H7 (cell line): ENCODE results near the gene SMURF2. TPM values are rescaled to one million over a fixed set of nuclear protein-coding genes. Genes with fewer than 3 reads are reported as not detected.
"Not testable (repeated sequence)": the region's sequence is repeated elsewhere in the genome, so short reads cannot be mapped to it uniquely, and the experiment has no call there.

ENCODE experiments used
- DNase-seq: peaks from one replicate; pipeline ENCODE4 v3.0.0; 2012
- H3K27me3 ChIP-seq: 2 replicates; pipeline ENCODE4 v1.6.0; 2011; ENCODE audit warnings: mild to moderate bottlenecking, low read length; ENCODE audit not compliant: control insufficient read depth, insufficient read depth
- H3K36me3 ChIP-seq: replicated peaks from 2 replicates; pipeline ENCODE4 v1.5.1; 2011; ENCODE audit warnings: low read length; ENCODE audit not compliant: control insufficient read depth, insufficient read depth
- H3K4me3 ChIP-seq: 2 replicates; pipeline ENCODE4 v1.5.1; 2011; ENCODE audit warnings: low read depth, mild to moderate bottlenecking, control low read depth, low read length, moderate library complexity; ENCODE audit not compliant: insufficient read depth
- total RNA-seq: library from RNA; depleted of rRNA; stranded (reverse); fragments of >200 nt; shearing (Covaris generic); gene quantifications from 2 replicates; pipeline ENCODE4 v1.2.3, GENCODE V29; 2014

SMURF2 gene
- total RNA-seq, 1 experiment from 2014 or later = 33.9 TPM

GRCh38 chr17:64682261-64683181 lies 20.4 kb upstream of the SMURF2 start:
- no peak for DNase-seq
- Histone ChIP-seq H3K4me3 (no peak overlapping the region), H3K27me3 (no peaks in the 10 kb centered on the region), H3K36me3 (no peaks in the 10 kb centered on the region)

- Histone ChIP-seq H3K4me3 (no peak overlapping the region), H3K36me3 (no peaks in the 10 kb centered on the region), H3K27me3 (no peaks in the 10 kb centered on the region)
- DNase-seq = no peak
Observed at GRCh38 chr17:64679710-64680216, 17.7 kb upstream of the SMURF2 start.

GRCh38 chr17:64676763-64677162 lies 14.7 kb upstream of the SMURF2 start:
- no peak for DNase-seq
- Histone ChIP-seq H3K27me3 (no peaks in the 10 kb centered on the region), H3K36me3 (no peaks in the 10 kb centered on the region), H3K4me3 (no peak overlapping the region)

- not testable (repeated sequence) for H3K27me3 ChIP-seq, DNase-seq, H3K36me3 ChIP-seq, H3K4me3 ChIP-seq
Observed at GRCh38 chr17:64670843-64671590, 8.9 kb upstream of the SMURF2 start.

- H3K27me3 ChIP-seq, DNase-seq, H3K4me3 ChIP-seq, H3K36me3 ChIP-seq: not testable (repeated sequence)
Observed at GRCh38 chr17:64667807-64668721, 6.0 kb upstream of the SMURF2 start.

GRCh38 chr17:64664299-64664981 lies 2.3 kb upstream of the SMURF2 start:
- not testable (repeated sequence) for H3K36me3 ChIP-seq, H3K27me3 ChIP-seq, H3K4me3 ChIP-seq, DNase-seq

GRCh38 chr17:64663836-64664235 lies 1.7 kb upstream of the SMURF2 start:
- not testable (repeated sequence) for H3K36me3 ChIP-seq, DNase-seq, H3K27me3 ChIP-seq, H3K4me3 ChIP-seq

GRCh38 chr17:64662774-64663367 lies 764 bp upstream of the SMURF2 start:
- peak; percentile 74 for DNase-seq

GRCh38 chr17:64661726-64661975 lies 456 bp downstream of the SMURF2 start:
- Histone ChIP-seq H3K4me3 (peak overlapping the region; percentile 67), H3K36me3 (no peaks in the 10 kb centered on the region), H3K27me3 (no peaks in the 10 kb centered on the region)
- no peak for DNase-seq

More at GRCh38 chr17:64662774-64663367, 764 bp upstream of the SMURF2 start:
- Histone ChIP-seq H3K36me3 (no peaks in the 10 kb centered on the region), H3K27me3 (no peaks in the 10 kb centered on the region), H3K4me3 (peak overlapping the region; percentile 67)

GRCh38 chr17:64660978-64661725 lies 955 bp downstream of the SMURF2 start:
- peak; percentile 28 for DNase-seq
- not testable (repeated sequence) for H3K36me3 ChIP-seq, H3K27me3 ChIP-seq
- peak overlapping the region; percentile 67 for H3K4me3 ChIP-seq

- peak overlapping the region; percentile 67 for H3K4me3 ChIP-seq
- H3K36me3 ChIP-seq, H3K27me3 ChIP-seq: not testable (repeated sequence)
- DNase-seq = peak; percentile 25
Observed at GRCh38 chr17:64660195-64660977, 1.7 kb downstream of the SMURF2 start.

GRCh38 chr17:64658931-64659330 lies 3.2 kb downstream of the SMURF2 start:
- no peak overlapping the region for H3K4me3 ChIP-seq
- no peaks in the 10 kb centered on the region for H3K36me3 ChIP-seq
- no peak for DNase-seq
- no peaks in the 10 kb centered on the region for H3K27me3 ChIP-seq
